Right lobe of liver (tissue), 4 donors: Measurements from ENCODE around the gene BSND.

Experiments
- POLR2A ChIP-seq: fragments of 450-650 bp; IDR thresholded peaks from one replicate; pipeline ENCODE4 v1.6.1; 2017; ENCODE audit warnings: antibody characterized with exemption, mild to moderate bottlenecking
- TF ChIP-seq, protein P1 (sequence below), 4 donors: fragments of 200-600 bp in 3 of 4; fragments of 450-650 bp in 1 of 4; IDR thresholded peaks; one replicate each; pipeline versions ENCODE4 v1.5.1 to v1.8.0; 2016 to 2022; ENCODE audit warnings: antibody characterized with exemption in 4 of 4, mild to moderate bottlenecking in 2 of 4
- donor health status: DM: no; HTN: no; CAD: no.
- donor health status: DM: no; HTN: no; CAD: no.
- donor health status: DM: no; HTN: yes; CAD: no.

DNA sequence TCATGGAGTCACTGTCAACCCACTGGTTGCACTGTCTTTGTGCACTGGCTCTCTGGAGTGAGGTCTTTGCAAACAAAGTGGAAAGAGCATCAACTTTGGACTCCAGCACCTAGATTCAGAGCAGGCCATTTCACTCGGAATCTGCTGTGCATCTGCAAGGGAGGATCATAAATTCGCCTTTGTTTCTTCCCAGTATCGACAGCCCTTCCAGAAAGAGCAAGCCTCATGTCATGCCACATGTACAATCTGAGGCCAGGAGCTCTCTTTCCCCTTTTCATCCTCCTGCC lies 39.8 kb downstream of the BSND start:
- TF ChIP-seq, protein P1, sequence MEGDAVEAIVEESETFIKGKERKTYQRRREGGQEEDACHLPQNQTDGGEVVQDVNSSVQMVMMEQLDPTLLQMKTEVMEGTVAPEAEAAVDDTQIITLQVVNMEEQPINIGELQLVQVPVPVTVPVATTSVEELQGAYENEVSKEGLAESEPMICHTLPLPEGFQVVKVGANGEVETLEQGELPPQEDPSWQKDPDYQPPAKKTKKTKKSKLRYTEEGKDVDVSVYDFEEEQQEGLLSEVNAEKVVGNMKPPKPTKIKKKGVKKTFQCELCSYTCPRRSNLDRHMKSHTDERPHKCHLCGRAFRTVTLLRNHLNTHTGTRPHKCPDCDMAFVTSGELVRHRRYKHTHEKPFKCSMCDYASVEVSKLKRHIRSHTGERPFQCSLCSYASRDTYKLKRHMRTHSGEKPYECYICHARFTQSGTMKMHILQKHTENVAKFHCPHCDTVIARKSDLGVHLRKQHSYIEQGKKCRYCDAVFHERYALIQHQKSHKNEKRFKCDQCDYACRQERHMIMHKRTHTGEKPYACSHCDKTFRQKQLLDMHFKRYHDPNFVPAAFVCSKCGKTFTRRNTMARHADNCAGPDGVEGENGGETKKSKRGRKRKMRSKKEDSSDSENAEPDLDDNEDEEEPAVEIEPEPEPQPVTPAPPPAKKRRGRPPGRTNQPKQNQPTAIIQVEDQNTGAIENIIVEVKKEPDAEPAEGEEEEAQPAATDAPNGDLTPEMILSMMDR (IDR thresholded peaks at IDR 0.05), result no peak
- no peak for TF ChIP-seq POLR2A
